Astrocyte of the cerebellum (primary cell): Measurements from ENCODE around the gene SEZ6.

ENCODE experiments used
- DNase-seq: peaks from one replicate; pipeline ENCODE4 v3.0.0-alpha.2; 2011; ENCODE audit warnings: low read depth
- H3K4me3 ChIP-seq: 2 replicates; pipeline ENCODE4 v1.5.1; 2011; ENCODE audit warnings: mild to moderate bottlenecking, low read depth, low read length, moderate library complexity
- in situ Hi-C: cut with HindIII; loops from 2 replicates; pipeline ENCODE4 v1.10.0; 2017; ENCODE audit warnings: low sequenced_read_pairs
- TF ChIP-seq, protein P1 (sequence below): IDR thresholded peaks from 2 replicates; pipeline ENCODE4 v1.5.1; 2012; ENCODE audit warnings: low read length, low read depth, moderate library complexity, mild to moderate bottlenecking; ENCODE audit errors: missing control alignments

Gene SEZ6

DNA sequence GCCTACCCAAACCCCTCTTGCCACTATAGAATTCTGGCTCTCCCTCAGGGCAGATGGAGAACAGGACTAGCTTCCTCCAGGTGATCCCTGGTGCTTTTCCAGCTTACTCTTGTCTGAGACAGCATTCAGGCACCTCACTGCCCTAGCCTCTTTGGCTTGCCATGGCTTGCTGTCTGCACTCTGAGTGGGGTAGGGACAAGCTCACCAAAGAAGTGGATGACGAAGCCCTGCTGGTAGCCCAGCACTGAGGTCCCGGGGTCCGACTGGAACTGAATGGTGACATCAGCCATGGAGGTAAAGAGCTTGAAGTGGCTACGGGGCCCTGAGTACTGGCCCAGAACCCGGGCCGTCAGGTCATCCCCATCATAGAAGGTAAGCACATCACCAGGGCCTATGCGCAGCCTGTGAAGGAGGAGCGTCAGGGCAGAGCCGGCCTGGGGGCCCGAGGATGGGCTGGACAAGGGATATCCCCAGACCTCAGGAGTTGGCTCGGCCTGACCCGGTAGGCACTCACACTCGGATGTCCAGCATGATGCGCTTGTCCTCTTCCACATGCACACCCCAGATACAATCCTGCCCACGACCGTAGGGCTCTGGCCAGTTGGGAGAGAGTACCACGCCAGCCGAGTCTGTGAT is 46.9 kb downstream of the SEZ6 start:
- no peak overlapping the region for H3K4me3 ChIP-seq
- no peak for DNase-seq
- in situ Hi-C loops = loop anchor here (5.0 kb wide), 2 partner anchors 53 to 118 kb away; no protein-coding TSS in a partner anchor
- TF ChIP-seq, protein P1, sequence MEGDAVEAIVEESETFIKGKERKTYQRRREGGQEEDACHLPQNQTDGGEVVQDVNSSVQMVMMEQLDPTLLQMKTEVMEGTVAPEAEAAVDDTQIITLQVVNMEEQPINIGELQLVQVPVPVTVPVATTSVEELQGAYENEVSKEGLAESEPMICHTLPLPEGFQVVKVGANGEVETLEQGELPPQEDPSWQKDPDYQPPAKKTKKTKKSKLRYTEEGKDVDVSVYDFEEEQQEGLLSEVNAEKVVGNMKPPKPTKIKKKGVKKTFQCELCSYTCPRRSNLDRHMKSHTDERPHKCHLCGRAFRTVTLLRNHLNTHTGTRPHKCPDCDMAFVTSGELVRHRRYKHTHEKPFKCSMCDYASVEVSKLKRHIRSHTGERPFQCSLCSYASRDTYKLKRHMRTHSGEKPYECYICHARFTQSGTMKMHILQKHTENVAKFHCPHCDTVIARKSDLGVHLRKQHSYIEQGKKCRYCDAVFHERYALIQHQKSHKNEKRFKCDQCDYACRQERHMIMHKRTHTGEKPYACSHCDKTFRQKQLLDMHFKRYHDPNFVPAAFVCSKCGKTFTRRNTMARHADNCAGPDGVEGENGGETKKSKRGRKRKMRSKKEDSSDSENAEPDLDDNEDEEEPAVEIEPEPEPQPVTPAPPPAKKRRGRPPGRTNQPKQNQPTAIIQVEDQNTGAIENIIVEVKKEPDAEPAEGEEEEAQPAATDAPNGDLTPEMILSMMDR = no peak

DNA sequence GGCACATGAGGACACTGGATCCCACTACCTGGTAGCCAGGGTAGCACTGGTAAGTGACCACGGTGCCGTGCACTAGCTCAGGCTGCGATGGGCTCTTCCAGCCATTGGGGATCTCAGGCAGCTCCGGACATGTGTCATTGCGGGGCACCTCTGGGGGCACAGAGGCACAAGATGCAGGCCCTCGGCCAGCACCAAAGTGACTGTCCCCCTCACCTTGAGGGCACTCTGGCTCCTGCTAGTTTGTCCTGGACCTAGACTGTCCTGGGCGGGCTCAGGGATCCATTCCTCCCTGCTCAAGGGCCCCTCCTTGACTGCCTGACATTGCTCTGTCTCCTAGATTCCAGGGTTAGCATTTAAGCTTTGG is 47.9 kb downstream of the SEZ6 start:
- H3K4me3 ChIP-seq = no peak overlapping the region
- no peak for DNase-seq
- TF ChIP-seq, protein P1 = no peak
- in situ Hi-C loops = loop anchor here (5.0 kb wide), 2 partner anchors 54 to 119 kb away; no protein-coding TSS in a partner anchor

DNA sequence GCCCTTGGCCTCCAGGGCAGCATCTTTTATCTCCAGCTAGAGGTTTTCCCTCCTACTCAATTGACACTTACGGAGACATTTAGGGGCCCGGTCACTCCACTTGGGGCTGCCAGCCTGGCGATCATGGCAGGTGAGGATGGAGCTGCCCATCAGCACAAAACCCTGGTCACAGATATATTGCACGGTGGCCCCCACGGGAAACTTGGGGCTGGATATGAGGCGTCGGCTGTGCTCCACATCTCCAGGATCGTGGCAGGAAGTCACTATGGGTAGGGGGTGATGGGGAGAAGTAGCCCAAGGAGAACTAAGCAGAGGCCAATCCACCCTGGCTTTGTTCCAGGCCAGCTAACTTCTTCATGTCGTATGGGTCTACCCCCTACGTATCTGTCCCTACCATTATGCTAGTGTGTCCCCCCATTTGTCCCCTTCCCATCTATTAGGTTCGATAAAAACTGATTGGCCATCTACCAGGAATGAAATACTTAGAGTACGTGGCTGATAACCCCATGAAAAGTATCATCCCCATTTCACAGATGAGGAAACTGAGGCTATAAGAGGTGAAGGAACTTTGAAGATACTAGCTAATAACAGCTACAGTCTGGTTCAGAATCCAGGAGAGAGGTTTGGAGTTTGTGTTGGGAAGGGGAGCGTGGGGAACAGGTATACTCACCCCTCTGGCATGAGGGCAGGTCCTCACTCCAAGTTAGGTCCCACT is 48.4 kb downstream of the SEZ6 start:
- H3K4me3 ChIP-seq = no peak overlapping the region
- in situ Hi-C loops = loop anchor here (5.0 kb wide), 2 partner anchors 55 to 120 kb away; no protein-coding TSS in a partner anchor
- no peak for DNase-seq
- TF ChIP-seq, protein P1 = no peak

DNA sequence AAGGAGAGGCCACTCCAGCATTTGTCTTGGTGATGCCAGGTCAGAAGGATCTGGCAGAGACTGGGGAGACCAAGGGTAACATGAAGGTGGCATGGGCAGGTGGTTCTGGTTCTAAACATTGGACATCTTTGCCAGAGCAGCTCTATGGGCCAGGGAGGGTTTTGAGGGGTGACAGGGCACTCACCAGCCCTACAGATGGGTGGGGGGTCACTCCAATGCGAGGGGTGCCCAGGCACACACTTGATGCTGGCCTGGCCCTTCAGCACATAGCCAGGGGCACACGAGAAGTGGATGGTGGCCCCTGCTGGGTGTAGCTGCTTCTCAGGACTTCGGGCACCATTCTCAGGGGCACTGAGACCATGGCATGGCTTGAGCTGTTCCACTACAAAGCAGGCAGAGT is 49.0 kb downstream of the SEZ6 start:
- TF ChIP-seq, protein P1 = no peak
- no peak for DNase-seq
- in situ Hi-C loops = loop anchor here (5.0 kb wide), 2 partner anchors 55 to 120 kb away; no protein-coding TSS in a partner anchor
- H3K4me3 ChIP-seq = no peak overlapping the region

DNA sequence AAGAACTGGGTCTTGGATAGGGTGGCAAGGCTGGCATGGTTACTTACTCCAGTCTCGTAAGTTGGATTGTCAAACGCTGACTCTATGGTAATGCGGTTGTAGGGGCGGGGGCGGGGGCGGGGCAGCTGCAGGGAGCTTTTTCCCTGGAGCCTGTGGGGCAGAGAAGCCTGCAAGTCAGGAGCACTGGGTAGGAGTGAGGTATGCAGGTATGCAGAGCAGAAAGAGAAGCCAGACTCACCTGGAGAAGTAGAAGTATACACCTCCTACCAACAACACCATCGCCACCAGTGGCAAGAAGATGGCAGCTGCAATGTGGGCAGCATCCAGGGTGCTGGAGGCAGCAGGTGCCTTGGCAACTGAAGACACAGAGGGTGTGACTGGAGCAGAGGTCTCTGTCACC is 49.7 kb downstream of the SEZ6 start:
- DNase-seq = no peak
- H3K4me3 ChIP-seq = no peak overlapping the region
- in situ Hi-C loops = loop anchor here (5.0 kb wide), 2 partner anchors 56 to 121 kb away; no protein-coding TSS in a partner anchor
- TF ChIP-seq, protein P1 = no peak

DNA sequence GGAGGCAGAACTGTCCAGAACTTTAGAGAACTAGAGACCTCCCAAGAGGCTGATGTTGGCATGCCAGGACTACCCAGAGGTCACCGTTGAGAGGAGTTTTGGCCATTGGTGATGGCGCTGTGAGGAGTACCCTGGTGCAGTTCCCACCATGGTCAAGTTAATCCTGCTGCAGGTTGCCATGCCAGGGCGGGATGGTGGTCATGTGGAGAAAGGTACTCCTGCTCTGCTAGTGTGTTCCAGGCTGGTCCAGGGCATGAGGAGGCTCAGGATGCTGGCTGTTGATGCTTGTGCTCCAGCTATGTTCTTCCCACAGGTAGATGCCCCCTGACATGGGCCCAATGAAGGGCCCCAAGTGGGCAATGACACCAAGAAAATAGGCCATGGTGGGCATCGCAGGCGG is 50.4 kb downstream of the SEZ6 start:
- TF ChIP-seq, protein P1 = no peak
- in situ Hi-C loops = loop anchor here (5.0 kb wide), 2 partner anchors 57 to 122 kb away; no protein-coding TSS in a partner anchor
- no peak overlapping the region for H3K4me3 ChIP-seq
- DNase-seq = no peak
